HepG2 (cell line): Measurements from ENCODE around the gene APH1B. TPM values are rescaled to one million over a fixed set of nuclear protein-coding genes. Genes with fewer than 3 reads are reported as not detected.
A peak's percentile ranks its signal among the peaks of the same experiment; 100 is the strongest.

ENCODE experiments used
- CCDC6 ChIP-seq: sonication (generic); formaldehyde crosslinking; IDR thresholded peaks from 2 replicates; pipeline ENCODE4 v1.8.1; 2022; ENCODE audit warnings: mild to moderate bottlenecking, missing genetic modification reagents, moderate library complexity
- GMEB1 ChIP-seq: sonication (generic); formaldehyde crosslinking; IDR thresholded peaks from 2 replicates; pipeline ENCODE4 v1.5.1; 2020; ENCODE audit warnings: missing genetic modification reagents, mild to moderate bottlenecking, borderline replicate concordance
- KDM6A ChIP-seq: IDR thresholded peaks from 2 replicates; pipeline ENCODE4 v1.6.1; 2016; ENCODE audit warnings: low read depth
- MIER3 ChIP-seq: IDR thresholded peaks from 2 replicates; pipeline ENCODE4 v1.6.1; 2016; ENCODE audit warnings: missing compliant biosample characterization, borderline replicate concordance
- REPIN1 ChIP-seq: sonication (generic); formaldehyde crosslinking; IDR thresholded peaks from 2 replicates; pipeline ENCODE4 v1.8.0; 2022; ENCODE audit warnings: missing genetic modification reagents, low read depth, mild to moderate bottlenecking, borderline replicate concordance
- RFX5 ChIP-seq: IDR thresholded peaks from 2 replicates; pipeline ENCODE4 v1.6.1; 2011; ENCODE audit warnings: low read depth, low read length, improper control_type of control experiment
- SAP130 ChIP-seq: IDR thresholded peaks from 2 replicates; pipeline ENCODE4 v1.6.1; 2016; ENCODE audit warnings: low read depth
- SYNCRIP ChIP-seq: fragments of 200-400 bp; formaldehyde crosslinking; IDR thresholded peaks from 2 replicates; pipeline ENCODE4 v1.6.1; 2018; ENCODE audit warnings: mild to moderate bottlenecking, low read depth, low read length; ENCODE audit not compliant: insufficient read depth
- ZNF33B ChIP-seq: sonication (generic); formaldehyde crosslinking; IDR thresholded peaks from 2 replicates; pipeline ENCODE4 v1.5.1; 2020; ENCODE audit warnings: mild to moderate bottlenecking, missing genetic modification reagents
- ZNF660 ChIP-seq: sonication (generic); formaldehyde crosslinking; IDR thresholded peaks from 2 replicates; pipeline ENCODE4 v1.5.1; 2020; ENCODE audit warnings: mild to moderate bottlenecking, low read depth, missing genetic modification reagents, borderline replicate concordance
- ZNF772 ChIP-seq: sonication (generic); formaldehyde crosslinking; IDR thresholded peaks from 2 replicates; pipeline ENCODE4 v1.5.0; 2020; ENCODE audit warnings: mild to moderate bottlenecking, missing genetic modification reagents
- polyA plus RNA-seq, 8 experiments: library from polyadenylated mRNA; depleted of rRNA in 3 of 8; stranded (reverse) in 7 of 8; unstranded in 1 of 8; fragments of >200 nt; fragmentation: Illumina TruSeq in 4 of 8; extraction: Trizol in 4 of 8; gene quantifications; 2 replicates each; pipeline versions ENCODE4 v1.2.1 to v1.2.3, GENCODE V29; 2011 to 2016; ENCODE audit warnings: low read depth in 4 of 8, missing spikeins in 1 of 8, mixed read lengths in 1 of 8; ENCODE audit not compliant: insufficient read depth in 1 of 8
- total RNA-seq, 5 experiments: library from RNA; depleted of rRNA; stranded (reverse); fragments of >200 nt; fragmentation: Illumina TruSeq; extraction: Trizol; gene quantifications; 2 replicates each; pipeline ENCODE4 v1.2.3, GENCODE V29; 2016; ENCODE audit warnings: low read depth in 1 of 5
- TF ChIP-seq, protein P1 (sequence below): sonication (generic); formaldehyde crosslinking; IDR thresholded peaks from 2 replicates; pipeline ENCODE4 v1.9.0; 2021; ENCODE audit warnings: mild to moderate bottlenecking, missing genetic modification reagents
- TF ChIP-seq, protein P2 (sequence below), 2 experiments: sonication (generic) in 1 of 2; formaldehyde crosslinking in 1 of 2; IDR thresholded peaks; 2 replicates each; pipeline versions ENCODE4 v1.6.1 to v1.9.0; 2014 to 2022; ENCODE audit warnings: antibody characterized with exemption in 1 of 2, borderline replicate concordance in 1 of 2, inconsistent platforms in 1 of 2, low read depth in 1 of 2, missing genetic modification reagents in 1 of 2
- TF ChIP-seq, protein P3 (sequence below): sonication (generic); formaldehyde crosslinking; IDR thresholded peaks from 2 replicates; pipeline ENCODE4 v1.8.0; 2022; ENCODE audit warnings: missing genetic modification reagents, low read depth, mild to moderate bottlenecking, borderline replicate concordance

The APH1B gene
- total and polyA plus RNA-seq, 2 of the 13 experiments (the other 11 are each of a cell fraction or from before 2014, with no cell fraction given) = 0.45 to 1.00 TPM

GRCh38 chr15:63233667-63234423, 43.6 kb upstream of the APH1B start (continued):
- TF ChIP-seq, protein P1, sequence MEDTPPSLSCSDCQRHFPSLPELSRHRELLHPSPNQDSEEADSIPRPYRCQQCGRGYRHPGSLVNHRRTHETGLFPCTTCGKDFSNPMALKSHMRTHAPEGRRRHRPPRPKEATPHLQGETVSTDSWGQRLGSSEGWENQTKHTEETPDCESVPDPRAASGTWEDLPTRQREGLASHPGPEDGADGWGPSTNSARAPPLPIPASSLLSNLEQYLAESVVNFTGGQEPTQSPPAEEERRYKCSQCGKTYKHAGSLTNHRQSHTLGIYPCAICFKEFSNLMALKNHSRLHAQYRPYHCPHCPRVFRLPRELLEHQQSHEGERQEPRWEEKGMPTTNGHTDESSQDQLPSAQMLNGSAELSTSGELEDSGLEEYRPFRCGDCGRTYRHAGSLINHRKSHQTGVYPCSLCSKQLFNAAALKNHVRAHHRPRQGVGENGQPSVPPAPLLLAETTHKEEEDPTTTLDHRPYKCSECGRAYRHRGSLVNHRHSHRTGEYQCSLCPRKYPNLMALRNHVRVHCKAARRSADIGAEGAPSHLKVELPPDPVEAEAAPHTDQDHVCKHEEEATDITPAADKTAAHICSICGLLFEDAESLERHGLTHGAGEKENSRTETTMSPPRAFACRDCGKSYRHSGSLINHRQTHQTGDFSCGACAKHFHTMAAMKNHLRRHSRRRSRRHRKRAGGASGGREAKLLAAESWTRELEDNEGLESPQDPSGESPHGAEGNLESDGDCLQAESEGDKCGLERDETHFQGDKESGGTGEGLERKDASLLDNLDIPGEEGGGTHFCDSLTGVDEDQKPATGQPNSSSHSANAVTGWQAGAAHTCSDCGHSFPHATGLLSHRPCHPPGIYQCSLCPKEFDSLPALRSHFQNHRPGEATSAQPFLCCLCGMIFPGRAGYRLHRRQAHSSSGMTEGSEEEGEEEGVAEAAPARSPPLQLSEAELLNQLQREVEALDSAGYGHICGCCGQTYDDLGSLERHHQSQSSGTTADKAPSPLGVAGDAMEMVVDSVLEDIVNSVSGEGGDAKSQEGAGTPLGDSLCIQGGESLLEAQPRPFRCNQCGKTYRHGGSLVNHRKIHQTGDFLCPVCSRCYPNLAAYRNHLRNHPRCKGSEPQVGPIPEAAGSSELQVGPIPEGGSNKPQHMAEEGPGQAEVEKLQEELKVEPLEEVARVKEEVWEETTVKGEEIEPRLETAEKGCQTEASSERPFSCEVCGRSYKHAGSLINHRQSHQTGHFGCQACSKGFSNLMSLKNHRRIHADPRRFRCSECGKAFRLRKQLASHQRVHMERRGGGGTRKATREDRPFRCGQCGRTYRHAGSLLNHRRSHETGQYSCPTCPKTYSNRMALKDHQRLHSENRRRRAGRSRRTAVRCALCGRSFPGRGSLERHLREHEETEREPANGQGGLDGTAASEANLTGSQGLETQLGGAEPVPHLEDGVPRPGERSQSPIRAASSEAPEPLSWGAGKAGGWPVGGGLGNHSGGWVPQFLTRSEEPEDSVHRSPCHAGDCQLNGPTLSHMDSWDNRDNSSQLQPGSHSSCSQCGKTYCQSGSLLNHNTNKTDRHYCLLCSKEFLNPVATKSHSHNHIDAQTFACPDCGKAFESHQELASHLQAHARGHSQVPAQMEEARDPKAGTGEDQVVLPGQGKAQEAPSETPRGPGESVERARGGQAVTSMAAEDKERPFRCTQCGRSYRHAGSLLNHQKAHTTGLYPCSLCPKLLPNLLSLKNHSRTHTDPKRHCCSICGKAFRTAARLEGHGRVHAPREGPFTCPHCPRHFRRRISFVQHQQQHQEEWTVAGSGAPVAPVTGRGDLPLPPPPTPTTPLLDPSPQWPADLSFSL (CRISPR knock-in tag) = no peak
- TF ChIP-seq ZNF660 (CRISPR knock-in tag) (no peak), CCDC6 (CRISPR knock-in tag) (no peak), REPIN1 (CRISPR knock-in tag) (no peak), KDM6A (CRISPR knock-in tag) (no peak), MIER3 (CRISPR knock-in tag) (no peak), ZNF33B (CRISPR knock-in tag) (no peak), RFX5 (no peak), GMEB1 (CRISPR knock-in tag) (no peak), SYNCRIP (no peak), ZNF772 (CRISPR knock-in tag) (no peak), SAP130 (peak; percentile 25; the same call in 1 of the 2 replicates)
- TF ChIP-seq, protein P2, sequence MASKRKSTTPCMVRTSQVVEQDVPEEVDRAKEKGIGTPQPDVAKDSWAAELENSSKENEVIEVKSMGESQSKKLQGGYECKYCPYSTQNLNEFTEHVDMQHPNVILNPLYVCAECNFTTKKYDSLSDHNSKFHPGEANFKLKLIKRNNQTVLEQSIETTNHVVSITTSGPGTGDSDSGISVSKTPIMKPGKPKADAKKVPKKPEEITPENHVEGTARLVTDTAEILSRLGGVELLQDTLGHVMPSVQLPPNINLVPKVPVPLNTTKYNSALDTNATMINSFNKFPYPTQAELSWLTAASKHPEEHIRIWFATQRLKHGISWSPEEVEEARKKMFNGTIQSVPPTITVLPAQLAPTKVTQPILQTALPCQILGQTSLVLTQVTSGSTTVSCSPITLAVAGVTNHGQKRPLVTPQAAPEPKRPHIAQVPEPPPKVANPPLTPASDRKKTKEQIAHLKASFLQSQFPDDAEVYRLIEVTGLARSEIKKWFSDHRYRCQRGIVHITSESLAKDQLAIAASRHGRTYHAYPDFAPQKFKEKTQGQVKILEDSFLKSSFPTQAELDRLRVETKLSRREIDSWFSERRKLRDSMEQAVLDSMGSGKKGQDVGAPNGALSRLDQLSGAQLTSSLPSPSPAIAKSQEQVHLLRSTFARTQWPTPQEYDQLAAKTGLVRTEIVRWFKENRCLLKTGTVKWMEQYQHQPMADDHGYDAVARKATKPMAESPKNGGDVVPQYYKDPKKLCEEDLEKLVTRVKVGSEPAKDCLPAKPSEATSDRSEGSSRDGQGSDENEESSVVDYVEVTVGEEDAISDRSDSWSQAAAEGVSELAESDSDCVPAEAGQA (IDR thresholded peaks at IDR 0.05; ENCODE audit: low read depth) = no peak
- TF ChIP-seq, protein P2 (CRISPR knock-in tag; IDR thresholded peaks at IDR 0.05; ENCODE audit: borderline replicate concordance) = no peak
- TF ChIP-seq, protein P3, sequence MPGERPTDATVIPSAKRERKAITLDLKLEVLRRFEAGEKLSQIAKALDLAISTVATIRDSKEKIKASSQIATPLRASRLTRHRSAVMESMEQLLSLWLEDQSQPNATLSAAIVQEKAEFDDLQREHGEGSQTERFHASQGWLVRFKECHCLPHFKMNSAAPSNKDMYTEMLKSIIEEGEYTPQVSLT (CRISPR knock-in tag) = no peak
